Measurements from ENCODE around the gene RNF4.
"Not testable (repeated sequence)": the region's sequence is repeated elsewhere in the genome, so short reads cannot be mapped to it uniquely, and the experiment has no call there.

Gene RNF4

DNA sequence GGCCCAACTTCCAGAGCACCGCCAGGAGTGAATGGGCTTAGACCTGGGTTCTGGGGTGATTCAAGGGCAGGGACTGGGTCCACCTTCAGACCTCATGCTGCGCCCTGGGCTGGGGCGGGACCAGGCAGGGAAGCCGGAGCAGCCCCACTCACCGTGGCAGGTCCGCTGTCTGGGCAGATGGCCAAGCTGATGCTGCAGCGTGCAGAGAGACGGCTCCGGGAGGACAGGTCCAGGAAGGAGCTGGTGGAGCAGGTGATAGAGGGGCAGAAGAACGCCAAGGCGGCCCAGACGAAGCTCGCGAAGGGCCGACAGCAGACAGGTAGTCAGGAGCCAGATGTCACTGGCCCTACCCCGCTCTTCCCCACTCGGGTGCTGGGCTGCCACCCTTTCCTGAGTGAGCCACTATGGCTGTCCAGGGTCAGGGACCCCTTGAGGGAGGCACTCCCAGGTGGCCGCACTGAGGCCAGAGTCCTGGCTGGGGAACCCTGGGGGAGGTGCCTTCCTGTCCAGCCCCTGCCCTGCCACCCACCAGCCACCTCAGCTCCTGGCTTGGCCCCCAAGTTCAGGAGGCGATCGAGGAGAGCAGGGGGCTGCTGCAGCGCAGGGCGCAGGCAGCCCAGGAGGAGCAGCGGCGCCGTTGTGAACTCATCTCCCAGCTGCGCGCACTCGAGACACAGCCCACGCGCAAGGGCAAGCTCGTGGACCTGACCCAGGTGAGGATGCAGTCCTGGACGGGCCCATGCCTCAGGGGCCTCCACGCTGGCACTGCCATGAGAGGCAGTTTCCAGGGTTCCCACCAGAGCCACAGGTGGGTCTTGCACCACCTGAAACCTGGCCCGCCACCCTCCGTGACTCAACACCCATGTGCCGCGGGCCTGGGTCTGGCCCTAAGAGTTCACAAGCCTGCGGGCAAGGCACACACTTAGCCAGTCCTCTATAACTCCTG lies 10.1 kb upstream of the RNF4 start:
- DNase-seq, result no peak

DNA sequence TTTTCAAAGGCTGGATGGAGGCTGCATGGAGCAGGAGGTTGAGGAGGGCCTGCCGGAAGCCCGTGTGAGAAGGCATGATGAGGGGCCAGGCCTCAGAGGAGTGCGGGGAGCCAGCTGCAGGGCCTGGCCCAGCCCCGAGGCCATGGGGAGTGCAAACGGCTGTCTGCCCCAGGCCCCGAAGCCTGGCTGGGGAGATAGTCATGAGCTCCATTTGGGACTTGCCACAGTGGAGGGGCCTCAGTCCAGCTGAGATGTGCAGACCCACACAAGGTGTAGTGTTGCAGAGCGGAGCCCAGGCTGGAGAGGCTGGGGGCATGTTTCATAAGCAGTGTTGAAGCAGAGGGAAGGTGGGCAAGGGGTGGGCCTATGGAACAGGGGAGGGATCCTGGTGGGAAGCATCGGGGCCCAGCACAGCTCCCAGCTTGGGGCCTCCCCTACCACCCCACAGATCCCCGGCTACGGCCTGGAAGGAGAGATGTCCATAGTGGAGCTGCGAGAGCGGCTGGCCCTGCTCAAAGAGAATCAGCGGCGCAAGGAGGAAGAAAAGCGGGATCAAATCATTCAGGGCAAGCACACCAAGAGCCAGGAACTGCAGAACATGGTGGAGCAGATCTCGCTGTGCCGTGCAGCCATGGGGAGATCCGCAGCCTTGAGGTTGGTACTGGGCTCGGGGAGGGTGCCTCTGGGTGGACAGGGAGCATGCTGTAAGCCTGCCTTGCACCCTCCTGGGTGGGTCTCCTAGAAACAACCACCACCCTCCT lies 9.1 kb upstream of the RNF4 start:
- DNase-seq, result no peak

DNA sequence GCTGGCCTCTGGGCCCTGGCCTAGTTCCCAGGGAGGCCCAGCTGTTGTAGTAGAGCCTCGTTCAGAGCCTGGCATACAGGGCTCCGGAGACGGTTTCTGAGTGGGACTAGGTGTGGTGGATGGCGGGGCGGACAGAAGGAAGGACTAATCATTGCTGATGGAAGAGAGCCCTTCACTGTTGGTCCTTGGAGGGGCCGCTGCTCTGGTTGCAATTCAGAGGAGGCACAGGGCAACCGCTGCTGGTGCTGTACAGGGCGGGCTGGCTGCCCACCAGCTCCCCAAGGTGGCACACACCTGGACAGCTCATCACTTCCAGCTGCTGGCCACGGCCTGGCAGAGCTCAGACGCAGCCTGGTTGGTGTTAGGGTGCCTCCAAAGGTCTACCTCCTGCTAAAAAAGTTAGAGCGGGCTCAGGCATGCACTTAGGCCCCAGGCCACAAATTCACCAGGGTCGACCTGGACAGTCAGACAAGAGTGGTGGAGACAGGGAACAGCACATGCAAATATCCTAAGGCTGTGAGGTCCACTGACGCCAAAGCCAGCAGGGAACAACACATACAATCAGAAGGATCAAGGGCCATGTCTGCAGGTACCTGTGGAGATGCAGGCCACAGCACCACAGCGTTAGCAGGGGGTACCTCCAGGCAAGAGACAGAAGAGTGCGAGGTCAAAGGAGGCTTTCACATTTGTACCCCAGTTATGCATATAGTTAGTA lies 7.5 kb upstream of the RNF4 start:
- no peak for DNase-seq

DNA sequence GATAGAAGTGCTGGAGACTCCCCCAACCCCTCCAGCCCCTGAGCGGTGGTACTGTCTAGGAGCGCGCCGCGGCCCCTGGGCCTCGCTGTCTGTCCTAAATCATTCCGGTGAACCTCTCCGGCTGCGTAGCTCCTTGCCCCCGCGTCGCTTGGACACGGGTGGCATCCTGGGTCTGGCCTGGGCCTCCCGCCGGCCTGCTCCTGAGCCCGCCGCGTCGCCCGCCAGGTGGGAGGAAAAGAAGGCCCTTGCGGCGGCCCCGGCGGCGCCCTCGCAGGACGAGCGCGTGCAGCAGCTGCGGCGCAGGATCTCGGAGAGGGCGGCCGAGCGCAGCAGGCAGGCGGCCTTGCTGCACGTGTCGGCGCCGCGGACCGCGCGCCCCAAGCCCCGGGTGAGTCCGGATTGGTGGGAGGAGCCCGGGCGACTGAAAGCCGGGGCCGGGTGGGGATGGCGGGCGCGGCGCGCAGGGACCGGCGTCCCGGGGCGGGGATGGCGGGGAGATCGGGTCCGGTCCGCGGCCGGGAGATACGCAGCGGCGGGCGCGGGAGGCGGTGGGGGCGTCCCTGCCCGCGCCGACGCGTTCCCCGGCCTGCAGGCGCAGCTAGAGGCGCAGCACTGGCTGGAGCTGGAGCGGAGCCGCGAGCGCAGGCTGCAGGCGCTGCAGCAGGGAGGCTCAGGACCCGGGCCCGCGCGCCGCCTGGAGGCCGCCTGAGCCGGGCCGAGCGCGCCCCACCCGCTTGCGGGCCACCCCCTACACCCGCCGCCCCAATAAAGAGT lies 6.5 kb upstream of the RNF4 start:
- peak; percentile 67 to 79 for DNase-seq

DNA sequence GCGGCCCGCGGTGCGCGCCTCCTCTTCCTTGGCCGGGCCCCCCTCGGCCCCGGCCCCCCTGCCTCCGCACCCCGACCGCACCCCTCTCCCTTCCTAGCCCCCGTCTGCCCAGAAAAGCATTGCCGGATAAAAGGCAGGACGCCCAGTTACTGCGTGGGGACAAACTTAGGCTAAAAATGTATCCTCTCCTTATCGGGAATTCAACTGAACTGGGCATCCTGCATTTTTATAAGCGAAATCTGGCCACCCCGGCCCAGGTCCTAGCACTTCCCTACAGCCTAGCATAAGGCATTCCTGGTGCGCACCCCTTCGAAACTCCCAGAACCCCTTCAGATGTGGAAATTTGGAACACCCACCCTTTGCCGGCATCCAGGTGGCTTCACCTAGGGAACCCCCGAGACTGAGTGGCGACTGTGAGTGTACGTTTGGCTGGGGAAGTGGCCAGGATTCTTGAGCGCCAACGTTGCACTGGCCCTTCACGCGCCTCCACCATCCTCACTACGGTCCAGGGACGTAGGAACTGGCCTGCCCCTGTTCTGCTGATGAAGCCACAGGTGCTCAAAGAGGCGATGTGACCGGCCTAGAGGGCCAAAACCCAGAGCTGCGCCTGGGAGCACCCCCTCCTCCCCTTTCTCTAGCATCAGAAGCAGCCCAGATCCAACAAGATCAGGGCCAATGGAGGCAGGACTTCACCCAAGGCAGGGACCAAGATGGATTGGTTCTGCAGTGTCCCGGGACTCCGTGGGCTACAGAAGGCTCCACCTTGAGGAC lies 5.7 kb upstream of the RNF4 start:
- DNase-seq, result no peak

DNA sequence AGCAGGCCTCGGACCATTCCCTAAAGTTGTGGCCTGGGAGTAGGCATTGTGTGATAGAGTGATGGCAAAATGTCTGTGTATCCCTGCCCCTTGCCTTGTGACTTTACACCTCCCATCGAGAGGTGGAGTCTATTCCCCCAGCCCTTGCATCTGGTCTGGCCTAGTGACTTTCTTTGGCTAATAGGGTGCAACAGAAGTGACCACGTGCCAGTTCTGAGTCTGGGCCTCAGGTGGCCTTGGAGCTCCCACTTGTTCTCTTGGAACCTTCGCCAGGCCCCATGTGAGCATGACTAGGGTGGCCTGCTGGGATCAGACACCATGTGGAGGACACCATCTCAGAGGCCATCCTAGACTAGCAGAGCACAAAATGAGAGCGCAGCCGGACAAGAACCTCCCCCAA lies 3.9 kb upstream of the RNF4 start:
- no peak for DNase-seq

DNA sequence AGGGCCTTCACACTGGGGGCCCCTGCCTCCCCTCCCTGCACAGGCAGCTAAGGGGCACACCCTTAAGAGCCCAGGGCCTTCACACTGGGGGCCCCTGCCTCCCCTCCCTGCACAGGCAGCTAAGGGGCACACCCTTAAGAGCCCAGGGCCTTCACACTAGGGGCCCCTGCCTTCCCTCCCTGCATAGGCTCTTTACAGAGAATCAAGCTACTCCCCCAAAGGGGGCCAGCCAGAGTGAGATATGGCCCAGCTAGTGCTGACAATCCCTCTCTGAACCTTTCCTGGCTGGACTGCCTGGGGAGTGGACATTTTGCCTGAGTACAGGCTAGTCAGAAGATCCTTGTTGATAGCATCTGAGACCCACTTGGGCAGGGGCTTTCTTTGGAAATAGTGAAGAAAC lies 3.4 kb upstream of the RNF4 start:
- DNase-seq, result not testable (repeated sequence)

DNA sequence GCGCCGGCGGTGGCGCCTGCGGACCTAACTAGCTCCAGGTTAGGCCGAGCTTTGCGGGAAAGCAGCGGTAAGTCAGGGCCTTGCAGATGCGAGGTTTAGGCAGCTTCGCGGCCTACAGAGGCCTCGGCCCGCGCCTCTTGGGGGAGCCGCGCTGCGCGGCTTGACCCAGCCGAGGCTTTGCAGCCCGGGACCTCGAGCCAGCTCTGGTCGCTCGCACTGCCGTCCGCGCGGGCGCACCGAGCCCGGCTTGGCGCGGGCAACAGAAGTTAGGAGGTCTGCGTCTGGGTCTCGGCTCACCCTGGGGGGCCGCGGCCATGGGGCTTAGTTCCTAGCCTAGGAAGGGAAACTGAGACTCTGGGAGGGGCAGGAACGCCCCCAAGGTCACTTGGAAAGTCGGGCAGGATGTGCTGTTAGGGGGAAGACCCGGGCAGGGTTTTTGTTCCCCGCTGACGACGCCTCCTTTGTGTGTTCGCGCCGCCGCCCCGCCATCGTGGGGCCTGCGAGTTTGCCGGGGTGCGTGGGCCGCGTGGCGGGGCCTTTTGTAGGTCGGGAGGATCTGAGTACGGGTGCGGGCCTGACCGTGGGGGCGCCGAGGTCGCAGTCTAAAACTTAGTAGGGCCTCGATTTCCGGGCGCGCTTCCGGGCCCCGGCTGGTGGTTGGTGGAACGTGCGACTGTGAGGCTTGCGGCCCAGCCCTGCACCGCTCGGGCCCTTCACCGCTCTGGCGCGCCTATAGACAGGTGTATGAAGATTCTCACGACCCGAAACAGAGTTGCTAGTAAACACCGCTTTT lies 482 bp downstream of the RNF4 start:
- DNase-seq, result peak; percentile 81 to 85

DNA sequence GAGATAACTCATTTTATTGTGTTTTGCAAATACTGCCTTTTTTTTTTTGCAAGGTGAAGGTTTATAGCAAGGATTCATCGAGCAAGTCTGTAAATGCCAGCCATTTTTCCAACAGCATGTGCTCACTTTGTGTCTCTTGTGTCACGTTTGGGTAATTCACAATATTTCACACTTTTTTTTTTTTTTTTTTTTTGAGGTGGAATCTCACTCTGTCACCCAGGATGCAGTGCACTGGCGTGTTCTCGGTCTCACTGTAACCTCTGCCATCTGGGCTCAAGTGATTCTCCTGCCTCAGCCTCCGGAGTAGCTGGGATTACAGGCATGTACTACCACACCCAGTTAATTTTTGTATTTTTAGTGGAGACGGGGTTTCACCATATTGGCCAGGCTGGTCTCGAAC lies 1.9 kb downstream of the RNF4 start:
- DNase-seq, result no peak

DNA sequence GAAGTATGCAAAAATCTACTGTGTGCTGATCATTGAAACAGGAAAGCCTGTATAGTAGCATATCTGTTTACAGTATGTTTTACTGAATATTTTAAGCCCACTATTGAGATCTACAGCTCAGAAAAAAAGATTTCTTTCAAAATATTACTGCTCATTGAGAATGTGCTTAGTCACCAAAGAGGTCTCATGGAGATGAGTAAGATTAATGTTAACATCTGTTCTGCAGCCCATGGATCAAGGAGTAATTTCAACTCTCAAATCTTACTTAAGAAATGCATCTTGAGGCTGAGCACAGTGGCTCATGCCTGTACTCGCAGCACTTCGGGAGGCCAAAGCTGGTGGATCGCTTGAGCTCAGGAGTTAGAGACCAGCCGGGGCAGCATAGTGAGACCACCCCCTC lies 3.3 kb downstream of the RNF4 start:
- no peak for DNase-seq

DNA sequence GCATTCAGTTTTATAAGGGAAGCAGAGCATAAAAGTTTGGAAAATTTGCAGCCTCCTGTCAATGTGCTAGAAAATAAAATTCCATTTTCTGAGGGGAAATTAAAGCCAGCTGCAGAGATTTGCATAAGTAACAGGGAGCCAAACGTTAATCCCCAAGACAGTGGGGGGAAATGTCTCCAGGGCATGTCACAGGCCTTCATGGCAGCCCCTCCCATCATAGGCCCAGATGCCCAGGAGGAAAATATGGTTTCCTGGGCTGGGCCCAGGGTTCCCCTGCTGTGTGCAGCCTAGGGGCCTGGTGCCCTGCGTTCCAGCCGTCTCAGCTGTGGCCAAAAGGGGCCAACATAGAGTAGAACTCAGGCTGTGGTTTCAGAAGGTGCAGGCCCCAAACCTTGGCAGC lies 9.3 kb downstream of the RNF4 start:
- no peak for DNase-seq

DNA sequence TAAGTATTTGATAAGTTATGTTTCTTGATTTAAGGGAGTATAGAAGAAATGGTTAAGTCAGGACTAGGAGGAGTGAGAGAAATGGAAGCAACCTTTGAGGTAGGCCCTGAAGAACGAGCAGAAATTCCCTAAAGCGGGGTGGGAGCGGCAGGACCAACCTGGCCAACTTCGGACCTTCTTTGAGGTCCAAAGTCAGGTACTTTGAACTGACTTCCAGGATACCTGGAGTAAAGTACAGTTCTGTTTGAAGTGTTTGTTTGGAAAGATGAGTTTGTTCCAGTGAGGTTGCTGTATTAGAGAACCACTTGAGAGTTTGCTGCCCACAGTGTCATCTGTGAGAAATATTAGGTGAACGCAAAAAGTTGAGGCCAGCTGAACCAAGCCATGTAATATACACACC lies 11.7 kb downstream of the RNF4 start:
- no peak for DNase-seq

DNA sequence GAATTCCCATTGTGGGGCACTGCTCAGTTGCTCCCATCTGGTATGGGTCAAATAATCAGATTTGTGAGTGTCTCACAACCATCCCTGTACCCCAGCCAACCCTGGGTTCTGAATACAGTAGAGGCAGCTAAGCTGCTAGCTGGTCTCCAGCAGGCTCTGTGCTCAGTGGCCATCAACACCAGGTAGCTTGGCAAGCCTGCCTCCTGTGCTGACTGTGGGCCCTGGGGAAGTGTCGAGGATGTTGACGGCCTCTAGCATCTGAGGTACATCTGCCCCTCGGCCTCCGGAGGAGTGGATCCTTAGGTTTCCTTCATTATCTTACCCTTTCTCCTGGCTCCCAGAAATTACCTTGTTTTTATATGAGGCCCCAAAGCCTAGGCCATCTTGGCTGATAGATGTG lies 13.3 kb downstream of the RNF4 start:
- DNase-seq, result no peak

DNA sequence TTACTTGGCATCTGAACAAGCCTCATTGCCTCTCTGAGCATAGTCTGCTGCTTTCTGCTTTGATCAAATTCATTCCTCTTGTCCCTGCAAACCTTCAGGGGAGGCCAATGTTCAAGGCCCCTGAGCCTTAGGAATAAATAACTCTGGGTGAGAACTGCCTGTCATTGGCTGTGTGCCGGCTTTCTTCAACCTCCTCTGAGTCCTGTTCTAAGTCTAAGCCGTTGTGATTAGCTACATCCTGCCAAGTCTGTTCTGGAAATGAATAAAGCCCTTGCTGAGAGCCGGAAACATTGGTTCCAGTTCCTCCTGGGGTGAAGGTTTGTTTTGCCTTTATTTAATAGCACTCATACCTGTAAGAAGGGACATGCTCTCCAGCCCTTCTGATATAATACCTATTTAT lies 13.8 kb downstream of the RNF4 start:
- no peak for DNase-seq

DNA sequence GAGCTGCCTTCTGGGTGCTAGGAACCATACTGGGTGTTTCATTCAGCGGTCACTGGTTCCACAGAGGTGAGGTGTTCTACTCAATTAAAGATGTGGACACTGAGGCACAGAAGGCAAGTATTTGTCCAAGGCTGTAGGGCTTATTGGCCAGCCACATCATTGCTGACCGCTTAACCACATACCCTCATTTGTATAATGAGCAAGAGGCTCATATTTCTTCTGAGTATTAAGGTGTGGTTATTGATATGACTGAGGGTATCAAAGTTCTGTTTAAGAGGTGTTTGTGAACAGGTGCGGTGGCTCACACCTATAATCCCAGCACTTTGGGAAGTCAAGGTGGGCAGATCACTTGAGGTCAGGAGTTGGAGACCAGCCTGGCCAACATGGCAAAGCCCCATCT lies 14.3 kb downstream of the RNF4 start:
- no peak for DNase-seq

DNA sequence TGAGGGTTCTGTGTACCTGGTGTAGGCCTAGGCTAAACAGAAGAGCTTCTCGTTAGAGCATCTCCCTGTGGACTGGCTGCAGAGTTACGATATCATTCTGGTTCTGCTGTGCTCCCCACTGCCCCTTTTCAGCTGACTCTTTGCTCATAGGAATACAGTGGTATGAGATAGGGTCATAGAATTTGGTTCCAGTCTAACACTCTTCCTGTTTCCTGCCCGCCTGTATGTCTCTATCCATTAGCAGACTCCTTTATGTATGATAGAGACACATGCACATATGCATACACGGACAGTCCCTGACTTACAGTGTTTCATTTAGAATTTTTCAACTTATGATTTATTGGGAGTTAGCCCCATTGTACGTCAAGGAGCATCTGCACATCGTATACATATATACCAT lies 15.3 kb downstream of the RNF4 start:
- no peak for DNase-seq

DNA sequence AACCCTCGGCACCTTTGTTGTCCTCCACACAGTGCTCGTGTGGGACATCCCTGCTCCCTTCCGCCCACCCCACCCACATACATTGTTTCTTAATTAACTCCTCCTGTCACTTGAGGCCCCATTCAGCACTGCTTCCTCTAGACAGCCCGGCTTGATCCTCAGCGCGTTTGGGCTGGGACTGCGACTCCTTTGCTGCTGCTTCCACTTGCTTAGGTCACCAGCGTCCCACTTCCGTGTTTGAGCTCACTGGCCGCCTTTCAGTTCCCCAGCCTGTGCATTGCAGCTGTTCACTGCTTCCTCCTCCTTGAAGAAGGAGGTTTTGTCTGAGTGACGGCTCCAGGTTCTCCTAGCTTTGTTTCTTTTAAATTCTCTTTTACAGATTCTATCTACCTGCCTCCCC lies 16.1 kb downstream of the RNF4 start:
- peak; percentile 64 to 66 for DNase-seq

DNA sequence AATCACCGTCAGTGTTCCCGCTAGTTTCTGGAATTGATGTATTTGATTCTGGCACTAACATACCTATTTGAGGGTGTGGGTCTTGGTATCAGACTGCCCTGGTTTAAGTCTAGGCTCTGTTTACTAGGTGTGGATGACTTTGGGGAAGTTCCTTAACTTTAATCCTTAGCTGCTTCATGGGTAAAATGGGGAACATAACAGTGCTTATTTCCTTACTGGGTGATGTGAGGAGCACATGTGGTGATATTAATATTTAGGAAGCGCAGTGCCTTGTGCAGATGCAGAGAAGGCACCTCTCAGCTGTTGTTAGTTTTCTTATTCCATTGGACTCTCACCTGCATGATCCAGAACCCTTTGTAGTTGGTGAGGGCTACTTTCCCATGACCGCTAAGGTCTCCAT lies 17.1 kb downstream of the RNF4 start:
- DNase-seq, result no peak

DNA sequence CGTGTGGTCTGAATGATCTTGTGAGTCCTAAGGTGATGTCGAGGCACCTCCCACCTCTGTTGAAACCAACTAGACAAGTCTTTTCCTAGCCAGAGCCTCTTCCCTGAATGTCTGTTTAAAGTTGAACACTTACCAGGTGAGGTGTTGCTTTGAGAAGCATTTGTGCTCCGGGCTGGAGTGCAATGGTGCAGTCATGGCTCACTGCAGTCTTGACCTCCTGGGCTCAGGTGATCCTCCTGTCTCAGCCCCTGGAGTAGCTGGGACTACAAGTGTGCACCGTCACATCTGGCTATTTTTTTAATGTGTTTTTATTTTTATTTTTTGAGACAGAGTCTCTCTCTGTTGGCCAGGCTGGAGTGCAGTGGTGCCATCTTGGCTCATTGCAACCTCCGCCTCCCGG lies 18.1 kb downstream of the RNF4 start:
- DNase-seq, result no peak

DNA sequence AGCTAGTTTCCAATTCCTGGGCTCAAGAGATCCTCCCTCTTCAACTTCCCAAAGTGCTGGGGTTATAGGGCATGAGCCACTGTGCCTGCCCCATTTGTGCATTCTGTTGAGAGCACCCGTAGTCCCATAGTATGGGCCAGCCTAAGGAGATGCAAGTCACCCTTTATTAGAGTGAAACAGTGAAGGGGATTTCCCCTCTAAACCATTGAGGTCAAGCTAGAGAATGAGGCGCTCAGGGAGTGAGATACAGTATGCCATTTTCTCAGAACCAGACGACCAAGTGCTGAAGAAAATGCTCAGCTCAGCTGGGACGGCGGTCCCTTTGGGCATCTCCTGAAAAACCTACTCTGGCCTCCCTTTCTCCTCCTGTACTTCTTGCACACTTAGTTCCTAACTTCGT lies 18.7 kb downstream of the RNF4 start:
- no peak for DNase-seq

Measured in activated T-cell treated with anti-CD3 and anti-CD28 coated beads, Interleukin-2, amount 50 U/mL, for 48 hours (primary cell).